ENCODE data around the gene SBF1. TPM values are rescaled to one million over a fixed set of nuclear protein-coding genes. Genes with fewer than 3 reads are reported as not detected.
A peak's percentile ranks its signal among the peaks of the same experiment; 100 is the strongest.

The SBF1 gene
- total RNA-seq, 4 donors from 2014 or later: 59.9 to 241 (median 108) TPM

- peak overlapping the region in 1 of 4 donors; percentile 21 for H3K27ac ChIP-seq
- WGBS, 2 donors (ENCODE audit: low coverage in 1 of 2): 67 to 69% methylated on average over 3 to 30 of the region's 30 CpGs
- TF ChIP-seq POLR2A (IDR thresholded peaks at IDR 0.05) (no peak), POLR2AphosphoS5 (IDR thresholded peaks at IDR 0.05) (peak in 1 of 3 donors; percentile 15)
- intact Hi-C loops (cut with DNase I; ENCODE audit: low total_unique reads) (no loop called here), in situ Hi-C loops (cut with MboI; ENCODE audit: low pct_ligation_motif_present in 1 of 4, low pct_unique_long_range_greater_than_20kb in 1 of 4, low sequenced_read_pairs in 3 of 4) (no loop called here)
- no peaks in the 10 kb centered on the region for H3K9me3 ChIP-seq
- H3K36me3 ChIP-seq: peaks cover 0 to 21% (median 4%) of the 10 kb centered on the region in 4 donors
- DNase-seq: no peak
- no peaks in the 10 kb centered on the region for H3K27me3 ChIP-seq
- peaks cover 0 to 12% (median 9%) of the 10 kb centered on the region in 4 donors for H3K4me1 ChIP-seq
- H3K4me3 ChIP-seq: no peak overlapping the region
Observed at GRCh38 chr22:50445071-50445879, 29.6 kb downstream of the SBF1 start.

DNA sequence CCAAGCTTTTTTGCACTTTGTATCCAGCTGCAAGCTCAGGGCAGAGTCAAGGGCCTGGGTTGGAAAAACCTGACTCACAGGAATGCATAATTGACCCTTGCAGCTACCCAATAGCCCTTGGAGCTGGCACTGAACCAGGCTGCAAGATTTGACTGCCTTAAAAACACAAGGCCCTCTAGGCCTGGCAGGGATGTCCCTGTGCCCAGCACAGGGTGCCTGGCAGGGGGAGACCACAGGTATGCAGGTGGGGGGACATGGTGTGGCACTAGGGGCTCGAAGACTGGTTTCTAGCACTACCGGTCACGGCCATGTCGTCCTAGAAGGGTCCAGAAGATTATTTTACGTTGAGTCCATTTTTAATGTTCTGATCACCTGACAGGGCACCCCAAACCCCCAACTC is 30.2 kb downstream of the SBF1 start:
- H3K36me3 ChIP-seq: peaks cover 0 to 27% (median 6%) of the 10 kb centered on the region in 4 donors
- DNase-seq: peak; percentile 62
- no peak overlapping the region for H3K4me3 ChIP-seq
- 42 to 78% methylated on average over 3 to 5 of the region's 5 CpGs for WGBS, 2 donors (ENCODE audit: low coverage in 1 of 2)
- H3K27me3 ChIP-seq: no peaks in the 10 kb centered on the region
- H3K27ac ChIP-seq: peak overlapping the region in 2 of 4 donors; percentile 21 to 44
- in situ Hi-C loops (cut with MboI; ENCODE audit: low pct_ligation_motif_present in 1 of 4, low pct_unique_long_range_greater_than_20kb in 1 of 4, low sequenced_read_pairs in 3 of 4): no loop called here
- H3K4me1 ChIP-seq: peaks cover 0 to 12% (median 9%) of the 10 kb centered on the region in 4 donors
- intact Hi-C loops (cut with DNase I; ENCODE audit: low total_unique reads): no loop called here
- no peaks in the 10 kb centered on the region for H3K9me3 ChIP-seq
- no peak for TF ChIP-seq POLR2A (IDR thresholded peaks at IDR 0.05)
- TF ChIP-seq, protein P1, sequence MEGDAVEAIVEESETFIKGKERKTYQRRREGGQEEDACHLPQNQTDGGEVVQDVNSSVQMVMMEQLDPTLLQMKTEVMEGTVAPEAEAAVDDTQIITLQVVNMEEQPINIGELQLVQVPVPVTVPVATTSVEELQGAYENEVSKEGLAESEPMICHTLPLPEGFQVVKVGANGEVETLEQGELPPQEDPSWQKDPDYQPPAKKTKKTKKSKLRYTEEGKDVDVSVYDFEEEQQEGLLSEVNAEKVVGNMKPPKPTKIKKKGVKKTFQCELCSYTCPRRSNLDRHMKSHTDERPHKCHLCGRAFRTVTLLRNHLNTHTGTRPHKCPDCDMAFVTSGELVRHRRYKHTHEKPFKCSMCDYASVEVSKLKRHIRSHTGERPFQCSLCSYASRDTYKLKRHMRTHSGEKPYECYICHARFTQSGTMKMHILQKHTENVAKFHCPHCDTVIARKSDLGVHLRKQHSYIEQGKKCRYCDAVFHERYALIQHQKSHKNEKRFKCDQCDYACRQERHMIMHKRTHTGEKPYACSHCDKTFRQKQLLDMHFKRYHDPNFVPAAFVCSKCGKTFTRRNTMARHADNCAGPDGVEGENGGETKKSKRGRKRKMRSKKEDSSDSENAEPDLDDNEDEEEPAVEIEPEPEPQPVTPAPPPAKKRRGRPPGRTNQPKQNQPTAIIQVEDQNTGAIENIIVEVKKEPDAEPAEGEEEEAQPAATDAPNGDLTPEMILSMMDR (IDR thresholded peaks at IDR 0.05): no peak

- peak overlapping the region in 1 of 4 donors; percentile 44 for H3K27ac ChIP-seq
- WGBS, 2 donors (ENCODE audit: low coverage in 1 of 2): 62 to 72% methylated on average over 5 to 24 of the region's 28 CpGs
- TF ChIP-seq, protein P1 (IDR thresholded peaks at IDR 0.05): no peak
- TF ChIP-seq EP300 (IDR thresholded peaks at IDR 0.05; ENCODE audit: low read depth): no peak
- TF ChIP-seq POLR2AphosphoS5 (IDR thresholded peaks at IDR 0.05): no peak
- no peak for TF ChIP-seq POLR2A (IDR thresholded peaks at IDR 0.05)
- no peaks in the 10 kb centered on the region for H3K9me3 ChIP-seq
- in situ Hi-C loops (cut with MboI; ENCODE audit: low pct_ligation_motif_present in 1 of 4, low pct_unique_long_range_greater_than_20kb in 1 of 4, low sequenced_read_pairs in 3 of 4) (no loop called here), intact Hi-C loops (cut with DNase I; ENCODE audit: low total_unique reads) (no loop called here)
- peaks cover 0 to 12% (median 9%) of the 10 kb centered on the region in 4 donors for H3K4me1 ChIP-seq
- no peak overlapping the region for H3K4me3 ChIP-seq
- H3K36me3 ChIP-seq: peaks cover 0 to 32% (median 7%) of the 10 kb centered on the region in 4 donors
- H3K27me3 ChIP-seq: no peaks in the 10 kb centered on the region
- DNase-seq: no peak
Observed at GRCh38 chr22:50443801-50444625, 30.8 kb downstream of the SBF1 start.

DNA sequence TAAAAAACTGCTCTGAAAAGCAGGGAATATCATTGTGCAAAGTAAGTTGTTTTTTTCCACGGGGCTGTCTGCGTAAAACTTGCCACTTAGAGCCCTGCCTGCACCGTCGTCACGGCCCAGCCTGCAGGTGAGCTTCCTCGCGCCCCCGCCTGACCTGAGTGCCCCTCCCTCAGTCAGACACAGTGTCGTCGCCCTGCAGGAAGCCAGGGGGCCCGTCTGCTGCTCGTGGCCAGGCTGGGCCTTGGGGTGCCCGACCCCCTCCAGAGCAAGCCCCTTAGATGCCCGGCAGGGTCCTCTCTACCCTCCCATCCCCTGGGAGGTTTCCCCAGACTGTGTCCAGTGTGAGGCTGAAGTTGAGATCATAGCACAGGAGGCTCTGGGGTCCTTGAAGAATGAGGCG is 31.6 kb downstream of the SBF1 start:
- Histone ChIP-seq H3K27me3 (no peaks in the 10 kb centered on the region), H3K36me3 (peaks cover 0 to 37% (median 4%) of the 10 kb centered on the region in 4 donors), H3K27ac (no peak overlapping the region), H3K4me3 (no peak overlapping the region), H3K4me1 (peaks cover 0 to 12% (median 9%) of the 10 kb centered on the region in 4 donors), H3K9me3 (no peaks in the 10 kb centered on the region)
- intact Hi-C loops (cut with DNase I; ENCODE audit: low total_unique reads): no loop called here
- DNase-seq: no peak
- in situ Hi-C loops (cut with MboI; ENCODE audit: low pct_ligation_motif_present in 1 of 4, low pct_unique_long_range_greater_than_20kb in 1 of 4, low sequenced_read_pairs in 3 of 4): no loop called here
- WGBS, 2 donors (ENCODE audit: low coverage in 1 of 2): 64 to 83% methylated on average over 5 to 12 of the region's 15 CpGs
- TF ChIP-seq POLR2A (IDR thresholded peaks at IDR 0.05) (no peak), POLR2AphosphoS5 (IDR thresholded peaks at IDR 0.05) (peak in 1 of 3 donors; percentile 42)

Measured in transverse colon (tissue), 4 donors.